Activated gamma-delta T cell (primary cell): Measurements from ENCODE around the gene RABL3.
"Not testable (repeated sequence)": the region's sequence is repeated elsewhere in the genome, so short reads cannot be mapped to it uniquely, and the experiment has no call there.

Experiments used
- DNase-seq: peaks from one replicate; lab custom pipeline; 2025; lab: John Stamatoyannopoulos, UW

Gene RABL3

DNA sequence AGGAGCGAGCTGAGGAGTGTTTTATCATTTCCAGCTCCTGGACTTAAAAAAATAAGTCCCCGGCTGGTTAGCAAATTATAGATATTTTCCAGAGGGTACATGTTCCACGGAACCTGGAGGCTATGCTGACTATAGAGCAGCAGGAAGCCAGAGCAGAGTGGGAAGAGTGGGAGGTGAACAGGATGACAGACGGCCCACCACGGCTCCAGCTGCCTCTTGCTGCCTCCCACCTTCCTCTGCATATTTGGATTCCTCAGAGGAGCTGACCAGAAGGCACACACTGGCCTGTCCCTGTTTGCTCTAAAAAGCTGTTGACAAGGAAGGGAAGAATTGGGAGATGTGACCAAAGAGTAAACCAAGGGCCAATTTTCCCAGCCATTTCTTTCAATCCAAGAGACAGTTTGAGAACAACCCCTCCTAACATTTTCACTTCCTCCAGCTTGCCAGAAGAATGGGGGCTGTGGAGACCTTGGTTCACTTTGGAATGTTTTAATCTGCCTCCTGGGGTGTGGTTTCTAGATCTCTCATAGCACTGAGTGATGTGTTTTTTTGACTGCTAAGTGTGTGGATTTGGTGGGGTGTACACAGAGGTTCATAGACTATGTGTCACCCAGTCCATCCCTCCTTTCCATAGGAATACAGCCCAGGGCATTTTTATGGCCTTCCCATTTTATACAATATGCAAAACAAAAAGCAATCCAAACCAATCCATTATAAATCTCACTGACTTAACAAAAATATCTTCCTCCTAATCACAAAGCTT is 97.1 kb downstream of the RABL3 start:
- DNase-seq = no peak

DNA sequence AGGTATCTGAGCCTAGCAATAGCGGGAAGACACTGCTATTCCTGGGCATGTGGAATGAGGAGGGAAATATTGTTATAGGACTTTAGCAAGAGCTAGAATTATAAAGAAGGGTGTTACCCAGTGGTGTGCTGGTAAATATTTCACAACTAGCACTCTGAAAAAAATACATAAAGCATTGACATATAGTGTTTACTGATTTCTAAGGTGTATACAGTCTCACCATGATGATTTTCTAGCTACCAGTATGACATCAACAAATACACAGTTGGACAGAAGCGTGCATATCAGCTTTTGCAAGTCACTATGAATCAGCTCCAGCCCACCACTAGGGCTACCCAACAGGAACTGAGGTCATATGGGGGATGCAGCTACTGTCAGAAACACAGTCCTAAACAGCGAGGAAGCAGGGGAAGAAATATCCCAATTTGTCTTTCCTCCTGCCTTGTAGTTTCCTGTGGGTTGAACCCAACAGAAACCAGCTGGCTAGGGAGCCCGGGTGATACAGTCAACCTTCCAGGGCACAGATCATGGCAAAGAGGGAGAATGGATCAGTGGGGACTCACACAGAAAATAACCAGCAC is 99.9 kb downstream of the RABL3 start:
- no peak for DNase-seq

- DNase-seq = no peak
Observed at GRCh38 chr3:120641696-120642246, 100.5 kb downstream of the RABL3 start.

GRCh38 chr3:120640231-120640630 is 102.1 kb downstream of the RABL3 start:
- no peak for DNase-seq

- not testable (repeated sequence) for DNase-seq
Observed at GRCh38 chr3:120638820-120639219, 103.5 kb downstream of the RABL3 start.

- no peak for DNase-seq
Observed at GRCh38 chr3:120637851-120638559, 104.3 kb downstream of the RABL3 start.

GRCh38 chr3:120636795-120637401 is 105.4 kb downstream of the RABL3 start:
- DNase-seq = no peak
